PC-3 (cell line): ENCODE measurements around the gene CSNK2A1.

ENCODE experiments used
- EZH2 ChIP-seq: fragments of 300-600 bp; sonication (generic); IDR thresholded peaks from one replicate; pipeline ENCODE4 v1.6.1; 2017; ENCODE audit warnings: antibody characterized with exemption, mild to moderate bottlenecking, low read length; ENCODE audit not compliant: unreplicated experiment
- TF ChIP-seq, protein P1 (sequence below): fragments of 300-600 bp; sonication (generic); conservative IDR thresholded peaks from 2 replicates; pipeline ENCODE4 v1.5.1; 2017; ENCODE audit warnings: antibody characterized with exemption, low read depth, mild to moderate bottlenecking, low read length

DNA sequence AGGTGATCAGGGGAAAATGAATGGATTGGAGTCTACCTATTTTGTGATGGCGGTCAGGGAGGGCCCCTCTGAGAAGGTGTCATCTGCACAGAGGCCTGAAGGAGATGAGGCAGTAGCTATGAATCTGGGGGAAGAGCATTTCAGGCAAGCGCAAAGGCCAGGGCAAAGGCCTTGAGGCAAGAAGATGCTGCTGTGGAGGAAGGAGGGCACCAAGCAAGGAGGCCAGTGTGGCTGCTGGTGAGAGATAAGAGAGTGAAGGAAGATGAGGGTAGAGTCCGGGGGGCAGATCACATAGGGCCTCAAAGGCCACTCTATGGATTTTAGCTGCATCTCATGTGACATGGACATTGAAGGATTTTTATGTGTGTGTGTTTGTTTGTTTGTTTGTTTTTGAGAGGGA lies 20.6 kb upstream of the CSNK2A1 start:
- TF ChIP-seq, protein P1, sequence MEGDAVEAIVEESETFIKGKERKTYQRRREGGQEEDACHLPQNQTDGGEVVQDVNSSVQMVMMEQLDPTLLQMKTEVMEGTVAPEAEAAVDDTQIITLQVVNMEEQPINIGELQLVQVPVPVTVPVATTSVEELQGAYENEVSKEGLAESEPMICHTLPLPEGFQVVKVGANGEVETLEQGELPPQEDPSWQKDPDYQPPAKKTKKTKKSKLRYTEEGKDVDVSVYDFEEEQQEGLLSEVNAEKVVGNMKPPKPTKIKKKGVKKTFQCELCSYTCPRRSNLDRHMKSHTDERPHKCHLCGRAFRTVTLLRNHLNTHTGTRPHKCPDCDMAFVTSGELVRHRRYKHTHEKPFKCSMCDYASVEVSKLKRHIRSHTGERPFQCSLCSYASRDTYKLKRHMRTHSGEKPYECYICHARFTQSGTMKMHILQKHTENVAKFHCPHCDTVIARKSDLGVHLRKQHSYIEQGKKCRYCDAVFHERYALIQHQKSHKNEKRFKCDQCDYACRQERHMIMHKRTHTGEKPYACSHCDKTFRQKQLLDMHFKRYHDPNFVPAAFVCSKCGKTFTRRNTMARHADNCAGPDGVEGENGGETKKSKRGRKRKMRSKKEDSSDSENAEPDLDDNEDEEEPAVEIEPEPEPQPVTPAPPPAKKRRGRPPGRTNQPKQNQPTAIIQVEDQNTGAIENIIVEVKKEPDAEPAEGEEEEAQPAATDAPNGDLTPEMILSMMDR = no peak
- no peak for TF ChIP-seq EZH2
